ENCODE measurements around the gene MRPL46. TPM values are rescaled to one million over a fixed set of nuclear protein-coding genes. Genes with fewer than 3 reads are reported as not detected.

Gene MRPL46
- total and polyA plus RNA-seq, 2 of the 8 experiments (the other 6 are each of a cell fraction or from before 2014, with no cell fraction given) = 17.2 to 24.5 TPM

- DNase-seq (ENCODE audit: low read depth in 1 of 2, low spot score in 2 of 2) (no peak), FAIRE-seq (no peak)
- no peaks in the 10 kb centered on the region for H3K79me1 ChIP-seq (ENCODE audit: low read depth, low read length)
- H4K91ac ChIP-seq (replicated peaks; ENCODE audit: insufficient read length, low read length) = no peak overlapping the region
- no peak overlapping the region for H2BK15ac ChIP-seq (ENCODE audit: low read length)
- no peak overlapping the region for H3K18ac ChIP-seq (ENCODE audit: extremely low read depth, low read length)
- no peak overlapping the region for H3K23ac ChIP-seq (ENCODE audit: insufficient read length)
- no peak overlapping the region for H4K5ac ChIP-seq (ENCODE audit: insufficient read length, low read depth, low read length)
- no peak overlapping the region for H2BK20ac ChIP-seq (ENCODE audit: low read length)
- no peak overlapping the region for H3K4ac ChIP-seq (replicated peaks; ENCODE audit: insufficient read length, low read depth, low read length)
- H3K79me2 ChIP-seq (ENCODE audit: control insufficient read depth in 1 of 2, insufficient read depth in 2 of 2, low read length in 2 of 2) = no peaks in the 10 kb centered on the region
- H3K27ac ChIP-seq (ENCODE audit: low read depth, low read length) = no peak overlapping the region
- 0 out of 2 replicates have a peak overlapping the region, but pooled peaks have one; percentile 18 for H4K8ac ChIP-seq (ENCODE audit: extremely low read depth, insufficient read depth, low read length)
- H3K23me2 ChIP-seq (ENCODE audit: low read depth, low read length) = no peaks in the 10 kb centered on the region
- no peak overlapping the region for H2BK5ac ChIP-seq (ENCODE audit: low read depth, low read length)
- no peak overlapping the region for H3K56ac ChIP-seq (replicated peaks; ENCODE audit: insufficient read length, low read depth, low read length)
- no peak overlapping the region for H3K9ac ChIP-seq (replicated peaks in 1 of 4; ENCODE audit: extremely low read depth in 1 of 4, low read depth in 3 of 4, low read length in 3 of 4)
- no peak overlapping the region for H2AK5ac ChIP-seq (ENCODE audit: low read depth, low read length)
- no peaks in the 10 kb centered on the region for H3K27me3 ChIP-seq (replicated peaks in 1 of 4; ENCODE audit: control insufficient read depth in 3 of 4, extremely low read depth in 1 of 4, insufficient read depth in 3 of 4, low read length in 3 of 4)
- H3K4me2 ChIP-seq (ENCODE audit: insufficient read depth in 1 of 2, low read depth in 2 of 2, low read length in 2 of 2) = no peak overlapping the region
- H2BK120ac ChIP-seq (replicated peaks; ENCODE audit: low read depth, low read length) = no peak overlapping the region
- no peaks in the 10 kb centered on the region for H4K20me1 ChIP-seq (replicated peaks in 1 of 2; ENCODE audit: control insufficient read depth in 1 of 2, insufficient read depth in 2 of 2, low read length in 2 of 2)
- ChIA-PET POLR2A (ENCODE audit: partially characterized antibody) (interaction anchor here (0.8 kb wide), 1 partner anchor 22 kb away, joined by 3 read pairs; no protein-coding TSS in a partner anchor), CTCF (ENCODE audit: partially characterized antibody) (interaction anchor here (0.7 to 2.2 kb wide), 7 partner anchors 8 to 338 kb away, joined by 3 to 14 read pairs (median 4); no protein-coding TSS in a partner anchor)
- no peak overlapping the region for H3K14ac ChIP-seq (ENCODE audit: insufficient read length)
- no peak overlapping the region for H2BK12ac ChIP-seq (ENCODE audit: low read depth, low read length)
- no peak overlapping the region for H2AFZ ChIP-seq (ENCODE audit: low read length)
- H3K4me1 ChIP-seq (replicated peaks in 1 of 4; ENCODE audit: control insufficient read depth in 3 of 4, insufficient read depth in 4 of 4, low read length in 3 of 4) = no peaks in the 10 kb centered on the region
- 88% methylated on average over 10 of the region's 11 CpGs; no CpG with 5 or more reads in 1 of the 2 experiments for WGBS, 2 experiments (ENCODE audit: extremely low coverage in 1 of 2, insufficient coverage in 1 of 2, insufficient read length in 1 of 2, insufficient replicate concordance in 2 of 2, low coverage in 1 of 2, low lambda C conversion rate in 2 of 2, missing lambda C conversion rate in 1 of 2)
- H3K4me3 ChIP-seq (ENCODE audit: extremely low read depth in 1 of 4, insufficient read depth in 2 of 4, low read depth in 3 of 4, low read length in 4 of 4) = no peak overlapping the region
- no peaks in the 10 kb centered on the region for H3K9me3 ChIP-seq (ENCODE audit: insufficient read depth in 2 of 2, low read depth in 1 of 2, low read length in 1 of 2)
- no peaks in the 10 kb centered on the region for H3K36me3 ChIP-seq (ENCODE audit: control insufficient read depth in 2 of 4, insufficient read depth in 4 of 4, low read length in 3 of 4)
These were observed 30.0 kb upstream of the MRPL46 start for GRCh38 chr15:88497109-88497765.

All from H1 (cell line).